HL-60 (cell line): Measurements from ENCODE around the gene ATP6V1B1.

Experiments used
- DNase-seq, 2 experiments: peaks; one replicate each; pipeline ENCODE4 v3.0.0-alpha.2; 2010 to 2020; ENCODE audit warnings: low read depth in 1 of 2, low spot score in 1 of 2
- H3K27ac ChIP-seq: fragments of 250-450 bp; sonication (Bioruptor Pico); replicated peaks from 2 replicates; pipeline ENCODE4 v1.5.1; 2020; ENCODE audit warnings: mild to moderate bottlenecking, moderate library complexity
- H3K27me3 ChIP-seq: fragments of 250-450 bp; sonication (Bioruptor Pico); 2 replicates; pipeline ENCODE4 v1.5.1; 2021; ENCODE audit warnings: mild to moderate bottlenecking, moderate library complexity; ENCODE audit not compliant: insufficient read depth, poor library complexity, severe bottlenecking
- H3K4me3 ChIP-seq: replicated peaks from 2 replicates; pipeline ENCODE4 v1.5.1; 2011; ENCODE audit warnings: mild to moderate bottlenecking, control low read depth, low read length; ENCODE audit not compliant: insufficient read depth
- GABPA ChIP-seq: IDR thresholded peaks from 2 replicates; pipeline ENCODE4 v1.6.1; 2012; ENCODE audit warnings: low read depth
- POLR2AphosphoS5 ChIP-seq: IDR thresholded peaks from 2 replicates; pipeline ENCODE4 v1.6.1; 2012; ENCODE audit warnings: low read depth
- SPI1 ChIP-seq: IDR thresholded peaks from 2 replicates; pipeline ENCODE4 v1.6.1; 2012; ENCODE audit warnings: low read depth, mild to moderate bottlenecking, borderline replicate concordance
- TF ChIP-seq, protein P1 (sequence below): IDR thresholded peaks from 2 replicates; pipeline ENCODE4 v1.6.1; 2012; ENCODE audit warnings: low read depth; ENCODE audit not compliant: insufficient replicate concordance
- TF ChIP-seq, protein P2 (sequence below): IDR thresholded peaks from one replicate; pipeline ENCODE4 v1.5.1; 2011; ENCODE audit warnings: low read length, control low read depth, inconsistent platforms; ENCODE audit not compliant: insufficient read depth

Gene ATP6V1B1

DNA sequence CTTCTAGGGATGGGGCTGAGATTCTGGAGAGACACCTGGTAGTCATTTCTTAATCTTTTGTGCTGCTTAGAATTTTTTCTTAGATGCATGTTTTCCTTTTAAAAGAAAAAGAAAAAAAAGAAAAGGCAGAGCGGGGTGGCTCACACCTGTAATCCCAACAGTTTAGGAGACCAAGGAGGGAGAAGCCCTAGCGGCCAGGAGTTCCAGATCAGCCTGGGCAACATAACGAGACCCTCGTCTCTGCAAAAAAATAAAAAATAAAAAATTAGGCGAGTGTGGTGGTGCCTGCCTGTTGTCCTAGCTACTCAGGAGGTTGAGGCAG, 46.0 kb upstream of the ATP6V1B1 start:
- Histone ChIP-seq H3K27me3 (peaks cover 78% of the 10 kb centered on the region), H3K27ac (no peak overlapping the region), H3K4me3 (no peak overlapping the region)
- DNase-seq: no peak
- TF ChIP-seq GABPA: no peak

DNA sequence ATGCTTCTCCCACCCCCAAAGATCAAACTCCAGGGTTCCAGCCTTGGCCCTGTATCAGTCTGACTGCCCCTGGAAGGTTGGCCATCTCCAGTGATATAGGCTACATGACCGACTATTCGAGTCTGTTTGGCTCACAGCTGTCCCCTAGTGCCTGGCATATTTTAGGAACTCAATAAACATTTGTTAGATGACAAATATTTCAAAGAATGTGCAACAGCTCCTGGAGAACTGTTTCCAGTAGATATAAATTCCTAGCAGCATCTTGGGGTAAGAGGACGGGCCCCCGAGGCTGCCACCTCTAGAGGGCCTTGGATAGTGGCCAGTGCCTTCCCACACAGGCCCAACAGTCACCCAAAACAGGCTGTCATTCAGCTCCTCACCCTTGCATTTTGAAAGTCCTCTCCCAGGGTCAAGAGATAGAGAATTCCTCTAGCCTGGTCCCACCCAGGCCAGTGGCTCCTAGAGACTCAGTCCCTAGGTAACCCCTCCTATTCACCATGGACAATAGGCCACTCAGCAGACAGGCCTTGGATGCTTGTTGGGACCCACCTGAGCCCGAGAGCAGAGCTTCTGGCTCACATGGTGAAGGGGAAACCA, 45.1 kb upstream of the ATP6V1B1 start:
- H3K4me3 ChIP-seq: no peak overlapping the region
- H3K27me3 ChIP-seq: peaks cover 76% of the 10 kb centered on the region
- no peak for DNase-seq
- H3K27ac ChIP-seq: no peak overlapping the region
- TF ChIP-seq, protein P1, sequence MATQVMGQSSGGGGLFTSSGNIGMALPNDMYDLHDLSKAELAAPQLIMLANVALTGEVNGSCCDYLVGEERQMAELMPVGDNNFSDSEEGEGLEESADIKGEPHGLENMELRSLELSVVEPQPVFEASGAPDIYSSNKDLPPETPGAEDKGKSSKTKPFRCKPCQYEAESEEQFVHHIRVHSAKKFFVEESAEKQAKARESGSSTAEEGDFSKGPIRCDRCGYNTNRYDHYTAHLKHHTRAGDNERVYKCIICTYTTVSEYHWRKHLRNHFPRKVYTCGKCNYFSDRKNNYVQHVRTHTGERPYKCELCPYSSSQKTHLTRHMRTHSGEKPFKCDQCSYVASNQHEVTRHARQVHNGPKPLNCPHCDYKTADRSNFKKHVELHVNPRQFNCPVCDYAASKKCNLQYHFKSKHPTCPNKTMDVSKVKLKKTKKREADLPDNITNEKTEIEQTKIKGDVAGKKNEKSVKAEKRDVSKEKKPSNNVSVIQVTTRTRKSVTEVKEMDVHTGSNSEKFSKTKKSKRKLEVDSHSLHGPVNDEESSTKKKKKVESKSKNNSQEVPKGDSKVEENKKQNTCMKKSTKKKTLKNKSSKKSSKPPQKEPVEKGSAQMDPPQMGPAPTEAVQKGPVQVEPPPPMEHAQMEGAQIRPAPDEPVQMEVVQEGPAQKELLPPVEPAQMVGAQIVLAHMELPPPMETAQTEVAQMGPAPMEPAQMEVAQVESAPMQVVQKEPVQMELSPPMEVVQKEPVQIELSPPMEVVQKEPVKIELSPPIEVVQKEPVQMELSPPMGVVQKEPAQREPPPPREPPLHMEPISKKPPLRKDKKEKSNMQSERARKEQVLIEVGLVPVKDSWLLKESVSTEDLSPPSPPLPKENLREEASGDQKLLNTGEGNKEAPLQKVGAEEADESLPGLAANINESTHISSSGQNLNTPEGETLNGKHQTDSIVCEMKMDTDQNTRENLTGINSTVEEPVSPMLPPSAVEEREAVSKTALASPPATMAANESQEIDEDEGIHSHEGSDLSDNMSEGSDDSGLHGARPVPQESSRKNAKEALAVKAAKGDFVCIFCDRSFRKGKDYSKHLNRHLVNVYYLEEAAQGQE: no peak
- no peak for TF ChIP-seq POLR2AphosphoS5
- TF ChIP-seq, protein P2, sequence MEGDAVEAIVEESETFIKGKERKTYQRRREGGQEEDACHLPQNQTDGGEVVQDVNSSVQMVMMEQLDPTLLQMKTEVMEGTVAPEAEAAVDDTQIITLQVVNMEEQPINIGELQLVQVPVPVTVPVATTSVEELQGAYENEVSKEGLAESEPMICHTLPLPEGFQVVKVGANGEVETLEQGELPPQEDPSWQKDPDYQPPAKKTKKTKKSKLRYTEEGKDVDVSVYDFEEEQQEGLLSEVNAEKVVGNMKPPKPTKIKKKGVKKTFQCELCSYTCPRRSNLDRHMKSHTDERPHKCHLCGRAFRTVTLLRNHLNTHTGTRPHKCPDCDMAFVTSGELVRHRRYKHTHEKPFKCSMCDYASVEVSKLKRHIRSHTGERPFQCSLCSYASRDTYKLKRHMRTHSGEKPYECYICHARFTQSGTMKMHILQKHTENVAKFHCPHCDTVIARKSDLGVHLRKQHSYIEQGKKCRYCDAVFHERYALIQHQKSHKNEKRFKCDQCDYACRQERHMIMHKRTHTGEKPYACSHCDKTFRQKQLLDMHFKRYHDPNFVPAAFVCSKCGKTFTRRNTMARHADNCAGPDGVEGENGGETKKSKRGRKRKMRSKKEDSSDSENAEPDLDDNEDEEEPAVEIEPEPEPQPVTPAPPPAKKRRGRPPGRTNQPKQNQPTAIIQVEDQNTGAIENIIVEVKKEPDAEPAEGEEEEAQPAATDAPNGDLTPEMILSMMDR: no peak
- no peak for TF ChIP-seq SPI1
- no peak for TF ChIP-seq GABPA

DNA sequence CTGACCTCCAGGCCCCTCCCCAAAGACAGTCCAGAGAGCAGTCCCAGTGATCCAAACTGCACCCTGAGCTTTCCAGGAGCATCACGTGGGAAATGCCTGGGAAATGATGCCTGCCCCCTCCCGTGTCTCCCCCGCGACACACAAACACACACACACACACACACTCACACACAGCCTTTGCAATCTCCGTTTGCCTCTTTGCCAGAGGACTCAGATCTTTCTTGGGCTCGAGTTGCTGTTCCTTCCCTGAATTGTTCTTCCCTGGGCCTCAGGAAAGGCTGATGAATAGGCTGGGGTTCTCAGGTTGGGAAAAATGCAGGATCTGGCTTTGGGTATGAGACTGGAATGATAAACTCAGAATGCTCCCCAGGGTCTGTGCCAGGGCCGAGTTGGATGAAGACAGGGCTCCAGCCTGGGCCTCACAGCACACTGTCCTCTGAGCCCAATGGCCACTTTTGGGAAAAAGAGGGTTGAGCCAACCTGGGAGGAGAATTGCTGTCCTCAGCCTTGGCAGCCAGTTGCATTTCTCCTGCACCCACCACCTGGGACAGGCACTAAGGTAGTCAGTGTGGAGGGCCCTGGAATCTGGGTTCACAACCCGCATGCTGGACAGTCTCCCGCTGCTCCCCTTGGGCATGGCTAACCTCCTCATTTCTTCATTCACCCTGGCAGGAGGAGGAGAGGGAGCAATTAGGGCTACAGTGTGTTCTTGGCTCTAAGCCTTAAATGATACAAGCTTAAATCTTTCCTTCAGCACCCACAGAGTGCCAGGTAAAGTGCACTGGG, 43.9 kb upstream of the ATP6V1B1 start:
- DNase-seq: no peak
- no peak overlapping the region for H3K27ac ChIP-seq
- H3K4me3 ChIP-seq: no peak overlapping the region
- no peak for TF ChIP-seq GABPA
- TF ChIP-seq POLR2AphosphoS5: no peak
- no peak for TF ChIP-seq SPI1
- TF ChIP-seq, protein P2: no peak
- TF ChIP-seq, protein P1: no peak
- peaks cover 76% of the 10 kb centered on the region for H3K27me3 ChIP-seq

DNA sequence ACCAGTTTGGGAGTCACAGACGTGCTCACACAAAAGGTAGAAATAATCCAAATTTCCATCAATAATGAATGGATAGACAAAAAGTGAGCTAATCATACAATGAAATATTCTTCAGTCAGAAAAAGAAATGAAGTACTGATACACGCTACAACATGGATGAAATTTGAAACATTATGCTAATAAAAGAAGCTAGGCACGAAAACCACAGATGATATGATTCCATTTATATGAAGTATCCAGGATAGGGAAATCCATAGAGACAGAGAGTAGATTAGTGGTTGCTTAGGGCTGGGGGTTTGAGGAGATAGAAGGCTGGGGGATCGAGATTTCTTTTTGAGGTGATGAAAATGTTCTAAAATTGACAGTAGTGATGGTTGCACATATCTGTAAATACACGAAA, 43.0 kb upstream of the ATP6V1B1 start:
- TF ChIP-seq, protein P1: no peak
- TF ChIP-seq POLR2AphosphoS5 (no peak), GABPA (no peak), SPI1 (no peak)
- TF ChIP-seq, protein P2: no peak
- peaks cover 76% of the 10 kb centered on the region for H3K27me3 ChIP-seq
- H3K27ac ChIP-seq: no peak overlapping the region
- DNase-seq: no peak
- H3K4me3 ChIP-seq: no peak overlapping the region
